Esophagus squamous epithelium (tissue), 5 donors: ENCODE data around the gene TSC22D1. TPM values are rescaled to one million over a fixed set of nuclear protein-coding genes. Genes with fewer than 3 reads are reported as not detected.

Source experiments
- DNase-seq: peaks from one replicate; lab custom pipeline; 2025; lab: John Stamatoyannopoulos, UW
- H3K27ac ChIP-seq, 4 donors: fragments of 200-600 bp; sonication (generic); one replicate each; pipeline ENCODE4 v1.5.1; 2016 to 2019; ENCODE audit warnings: mild to moderate bottlenecking in 1 of 4
- H3K27me3 ChIP-seq, 4 donors: fragments of 200-600 bp; sonication (generic); 1 replicate in 3 of 4; 2 replicates in 1 of 4; pipeline versions ENCODE4 v1.5.1 to v1.6.0; 2017 to 2021; ENCODE audit warnings: antibody characterized with exemption in 1 of 4
- H3K36me3 ChIP-seq, 3 donors: fragments of 200-600 bp; sonication (generic); one replicate each; pipeline ENCODE4 v1.5.1; 2016 to 2019
- H3K4me1 ChIP-seq, 3 donors: fragments of 200-600 bp; sonication (generic); one replicate each; pipeline ENCODE4 v1.5.1; 2017 to 2019
- H3K4me3 ChIP-seq, 4 donors: fragments of 200-600 bp; sonication (generic); 1 replicate in 3 of 4; 2 replicates in 1 of 4; pipeline ENCODE4 v1.5.1; 2016 to 2019; ENCODE audit warnings: mild to moderate bottlenecking in 2 of 4, moderate library complexity in 1 of 4
- H3K9me3 ChIP-seq, 3 donors: fragments of 200-600 bp; sonication (generic); one replicate each; pipeline ENCODE4 v1.5.1; 2016 to 2019
- POLR2A ChIP-seq, 4 donors: fragments of 450-650 bp; IDR thresholded peaks; one replicate each; pipeline ENCODE4 v1.6.1; 2017; ENCODE audit warnings: antibody characterized with exemption in 4 of 4, mild to moderate bottlenecking in 4 of 4, moderate library complexity in 3 of 4
- WGBS, 2 donors: methylation state at CpG; one replicate each; pipeline ENCODE4 v1.1.5; 2018; 5-methylcytosine and 5-hydroxymethylcytosine counted together
- intact Hi-C: fragments of 100-400 bp; cut with DNase I; formaldehyde crosslinking; loops from one replicate; pipeline ENCODE4 v1.15.0; 2022
- total RNA-seq, 4 donors: library from RNA; depleted of rRNA; stranded (reverse); fragments of >200 nt; gene quantifications; one replicate each; pipeline ENCODE4 v1.1.0, GENCODE V29; 2016
- TF ChIP-seq, protein P1 (sequence below), 6 experiments: fragments of 450-650 bp in 4 of 6; fragments of 200-600 bp in 2 of 6; sonication (generic) in 2 of 6; IDR thresholded peaks; one replicate each; pipeline ENCODE4 v1.5.1; 2016 to 2019; ENCODE audit warnings: antibody characterized with exemption in 6 of 6, mild to moderate bottlenecking in 4 of 6, moderate library complexity in 4 of 6
- donor health status: DM: yes; HTN: yes; CAD: no.

Gene TSC22D1
- total RNA-seq, 4 donors from 2014 or later, result 18.8 to 103 (median 35.1) TPM

DNA sequence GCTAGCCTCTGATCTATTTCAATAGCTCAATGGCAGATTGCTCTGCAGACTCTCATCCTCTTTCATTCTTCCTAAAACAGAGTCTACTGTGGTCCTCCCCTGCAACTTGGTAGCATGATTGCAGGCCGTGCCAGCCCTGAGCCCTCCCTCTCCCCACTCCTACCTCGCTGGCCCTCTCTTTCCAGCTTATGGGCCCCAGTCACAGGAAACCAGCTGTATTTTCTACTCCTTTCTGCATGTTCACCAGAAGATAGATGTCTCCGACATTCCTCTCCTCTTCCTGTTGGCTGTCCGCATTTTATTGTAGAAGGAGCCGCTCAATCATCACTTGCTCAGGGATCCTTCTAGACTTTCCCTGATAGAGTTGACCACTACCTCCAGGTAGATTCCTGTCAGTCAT is 152.3 kb downstream of the TSC22D1 start:
- Histone ChIP-seq H3K27ac (no peak overlapping the region), H3K27me3 (no peaks in the 10 kb centered on the region), H3K9me3 (no peaks in the 10 kb centered on the region), H3K4me1 (no peaks in the 10 kb centered on the region), H3K36me3 (no peaks in the 10 kb centered on the region), H3K4me3 (no peak overlapping the region)
- 91 to 95% methylated on average over 5 of the region's 5 CpGs for WGBS, 2 donors
- TF ChIP-seq, protein P1, sequence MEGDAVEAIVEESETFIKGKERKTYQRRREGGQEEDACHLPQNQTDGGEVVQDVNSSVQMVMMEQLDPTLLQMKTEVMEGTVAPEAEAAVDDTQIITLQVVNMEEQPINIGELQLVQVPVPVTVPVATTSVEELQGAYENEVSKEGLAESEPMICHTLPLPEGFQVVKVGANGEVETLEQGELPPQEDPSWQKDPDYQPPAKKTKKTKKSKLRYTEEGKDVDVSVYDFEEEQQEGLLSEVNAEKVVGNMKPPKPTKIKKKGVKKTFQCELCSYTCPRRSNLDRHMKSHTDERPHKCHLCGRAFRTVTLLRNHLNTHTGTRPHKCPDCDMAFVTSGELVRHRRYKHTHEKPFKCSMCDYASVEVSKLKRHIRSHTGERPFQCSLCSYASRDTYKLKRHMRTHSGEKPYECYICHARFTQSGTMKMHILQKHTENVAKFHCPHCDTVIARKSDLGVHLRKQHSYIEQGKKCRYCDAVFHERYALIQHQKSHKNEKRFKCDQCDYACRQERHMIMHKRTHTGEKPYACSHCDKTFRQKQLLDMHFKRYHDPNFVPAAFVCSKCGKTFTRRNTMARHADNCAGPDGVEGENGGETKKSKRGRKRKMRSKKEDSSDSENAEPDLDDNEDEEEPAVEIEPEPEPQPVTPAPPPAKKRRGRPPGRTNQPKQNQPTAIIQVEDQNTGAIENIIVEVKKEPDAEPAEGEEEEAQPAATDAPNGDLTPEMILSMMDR (IDR thresholded peaks at IDR 0.05), result no peak
- no peak for TF ChIP-seq POLR2A (IDR thresholded peaks at IDR 0.05)
- DNase-seq, result no peak
- intact Hi-C loops, result loop anchor here (10.0 kb wide), 1 partner anchor 369 kb away; no protein-coding TSS in a partner anchor

DNA sequence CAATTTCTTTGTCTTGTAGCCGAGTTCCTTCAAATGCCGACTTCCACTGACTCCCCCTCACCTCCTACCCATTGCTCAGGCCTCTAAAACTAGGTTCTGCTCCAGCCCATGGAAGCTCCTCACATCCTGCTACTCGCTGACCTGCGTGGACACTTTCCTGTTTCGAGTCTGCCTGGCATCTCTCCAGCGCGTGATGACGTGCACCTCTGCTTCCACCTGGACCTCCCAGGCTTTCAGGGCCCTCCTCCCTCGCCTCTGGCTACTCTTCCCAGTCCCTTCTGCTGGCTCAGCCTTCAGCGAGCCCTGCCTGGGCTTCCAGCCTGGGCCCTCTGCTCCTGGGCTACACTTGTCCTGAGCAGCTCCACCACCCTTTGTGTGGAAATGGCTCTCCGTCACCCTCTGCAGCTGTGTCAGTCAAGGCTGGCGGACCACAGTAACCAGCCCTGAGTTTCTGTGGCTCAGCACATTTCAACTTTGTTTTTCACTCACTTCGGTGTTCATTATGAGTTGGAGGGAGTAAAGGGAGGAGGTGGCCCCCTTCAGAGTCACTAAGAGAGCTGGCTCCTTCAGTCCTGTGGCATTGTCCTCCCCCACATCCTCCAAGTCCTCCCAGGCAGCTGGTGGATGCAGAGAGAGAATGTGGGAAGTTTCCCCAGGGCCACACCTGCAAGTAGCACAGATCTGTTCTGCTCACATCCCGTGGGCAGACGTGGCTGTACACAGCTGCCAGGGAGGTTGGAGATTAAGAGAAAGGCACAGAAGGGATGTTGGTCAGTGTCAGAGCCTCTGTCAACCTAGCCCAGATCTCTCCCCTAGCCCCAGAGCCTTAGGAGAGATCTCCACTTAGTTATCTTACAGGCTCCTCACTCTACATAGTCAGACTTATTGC is 153.1 kb downstream of the TSC22D1 start:
- H3K27ac ChIP-seq, result no peak overlapping the region
- intact Hi-C loops, result loop anchor here (10.0 kb wide), 1 partner anchor 368 kb away; no protein-coding TSS in a partner anchor
- H3K36me3 ChIP-seq, result no peaks in the 10 kb centered on the region
- TF ChIP-seq, protein P1 (IDR thresholded peaks at IDR 0.05), result no peak
- TF ChIP-seq POLR2A (IDR thresholded peaks at IDR 0.05), result no peak
- H3K4me1 ChIP-seq, result no peaks in the 10 kb centered on the region
- DNase-seq, result no peak
- no peak overlapping the region for H3K4me3 ChIP-seq
- H3K27me3 ChIP-seq, result no peaks in the 10 kb centered on the region
- WGBS, 2 donors, result 59 to 77% methylated on average over 12 to 15 of the region's 15 CpGs
- no peaks in the 10 kb centered on the region for H3K9me3 ChIP-seq

DNA sequence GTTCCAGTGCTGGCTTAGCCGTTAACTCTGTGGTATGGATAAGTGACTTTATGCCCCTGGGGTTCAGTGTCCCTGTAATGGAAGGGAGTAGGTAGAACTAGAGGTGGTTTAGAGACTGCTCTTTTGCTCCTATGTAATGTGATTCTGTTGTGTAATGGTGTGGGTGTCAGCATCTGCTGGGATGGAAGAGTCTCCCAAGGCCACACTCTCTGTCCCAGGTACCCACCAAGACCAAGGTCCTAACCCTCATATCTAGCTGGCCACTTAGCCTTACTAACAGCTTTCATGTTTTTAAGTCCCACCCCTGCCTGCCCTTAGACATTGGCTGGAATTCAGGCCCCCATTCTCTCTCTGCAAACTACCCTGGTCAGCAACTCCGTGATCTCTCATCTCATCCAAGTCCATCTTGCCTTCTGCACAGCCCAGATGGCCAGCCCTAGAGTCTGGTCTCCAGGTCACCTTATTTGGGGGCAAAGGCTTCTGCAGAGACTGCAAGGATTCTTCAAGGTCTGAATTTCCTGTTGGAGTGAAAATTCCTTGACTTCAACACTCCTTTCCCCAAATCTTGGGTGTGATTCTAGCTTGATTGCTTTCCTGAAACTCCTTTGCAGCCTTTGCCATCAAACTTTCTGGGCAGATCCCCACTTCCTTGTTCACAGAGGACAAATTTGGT is 154.1 kb downstream of the TSC22D1 start:
- no peak overlapping the region for H3K4me3 ChIP-seq
- no peak overlapping the region for H3K27ac ChIP-seq
- intact Hi-C loops, result loop anchor here (10.0 kb wide), 1 partner anchor 367 kb away; no protein-coding TSS in a partner anchor
- 85 to 88% methylated on average over 2 of the region's 2 CpGs for WGBS, 2 donors
- DNase-seq, result no peak
- TF ChIP-seq, protein P1 (IDR thresholded peaks at IDR 0.05), result no peak
- no peak for TF ChIP-seq POLR2A (IDR thresholded peaks at IDR 0.05)
- H3K27me3 ChIP-seq, result no peaks in the 10 kb centered on the region
- no peaks in the 10 kb centered on the region for H3K9me3 ChIP-seq
- H3K36me3 ChIP-seq, result no peaks in the 10 kb centered on the region
- no peaks in the 10 kb centered on the region for H3K4me1 ChIP-seq

DNA sequence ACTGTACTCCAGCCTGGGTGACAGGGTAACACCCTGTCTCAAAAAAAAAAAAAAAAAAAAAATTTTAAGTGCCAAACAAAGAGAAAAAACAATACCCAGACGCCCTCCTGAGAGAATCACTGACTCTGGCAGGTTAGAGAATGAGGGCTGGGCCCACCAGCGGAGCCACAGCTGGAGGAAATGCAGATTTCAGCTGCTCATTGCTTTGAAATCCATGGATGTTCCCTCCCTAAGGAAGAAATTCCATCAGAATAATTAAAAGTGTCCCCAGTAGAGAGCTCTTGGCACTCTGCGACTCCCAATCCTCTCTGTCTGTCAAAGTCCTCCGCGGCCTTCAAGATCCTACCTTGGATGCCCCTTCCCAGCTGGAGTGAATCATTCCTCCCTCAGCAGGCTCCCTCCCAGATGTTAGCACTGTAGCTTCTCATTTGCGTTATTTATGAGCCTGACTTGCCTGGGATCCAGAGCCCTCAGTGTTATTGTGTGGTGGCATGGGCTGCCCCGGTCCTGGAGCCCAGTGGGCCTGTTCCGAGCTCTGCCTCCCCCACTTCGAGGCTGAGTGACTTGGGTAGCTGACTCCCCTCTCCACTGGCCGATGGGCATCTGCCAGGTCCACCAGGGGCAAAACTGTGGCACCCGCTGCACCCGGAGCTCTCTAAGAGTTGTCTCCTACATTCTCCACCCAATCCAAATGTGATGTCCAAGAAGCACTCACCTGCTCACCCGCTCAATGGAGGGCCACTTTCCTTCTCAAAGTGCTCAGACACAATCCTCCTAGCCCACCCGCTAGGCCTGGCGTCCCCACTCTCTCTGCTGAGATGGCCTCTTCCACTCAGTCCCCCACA is 155.5 kb downstream of the TSC22D1 start:
- H3K4me1 ChIP-seq, result no peaks in the 10 kb centered on the region
- DNase-seq, result no peak
- 83 to 88% methylated on average over 11 to 14 of the region's 15 CpGs for WGBS, 2 donors
- H3K4me3 ChIP-seq, result no peak overlapping the region
- H3K36me3 ChIP-seq, result no peaks in the 10 kb centered on the region
- no peaks in the 10 kb centered on the region for H3K9me3 ChIP-seq
- intact Hi-C loops, result loop anchor here (10.0 kb wide), 1 partner anchor 366 kb away; no protein-coding TSS in a partner anchor
- no peak for TF ChIP-seq POLR2A (IDR thresholded peaks at IDR 0.05)
- TF ChIP-seq, protein P1 (IDR thresholded peaks at IDR 0.05), result no peak
- no peaks in the 10 kb centered on the region for H3K27me3 ChIP-seq
- no peak overlapping the region for H3K27ac ChIP-seq
